ENCODE measurements around the gene SIRT1. TPM values are rescaled to one million over a fixed set of nuclear protein-coding genes. Genes with fewer than 3 reads are reported as not detected.
"Not testable (repeated sequence)": the region's sequence is repeated elsewhere in the genome, so short reads cannot be mapped to it uniquely, and the experiment has no call there.

The SIRT1 gene
- total RNA-seq, 1 donor from 2014 or later = 17.2 TPM

DNA sequence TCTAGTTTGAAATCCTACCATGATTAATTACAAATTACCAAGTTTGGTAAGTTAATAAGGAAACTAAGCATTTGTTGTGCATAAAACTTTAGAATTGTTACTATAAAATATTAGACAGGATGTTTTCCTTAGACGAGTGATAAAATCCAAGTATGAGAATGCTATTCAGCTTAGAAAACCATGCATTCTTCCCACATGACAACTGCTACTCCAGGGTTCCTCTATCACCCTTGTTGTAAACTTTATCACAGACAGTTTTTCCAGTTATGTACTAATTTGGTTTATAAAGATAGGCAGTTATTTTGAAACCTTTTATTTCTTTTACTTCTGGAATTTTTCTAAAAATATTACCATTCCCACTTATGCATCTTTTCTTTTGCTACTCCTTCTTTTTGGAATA, 52.0 kb downstream of the SIRT1 start:
- Histone ChIP-seq H3K9ac (ENCODE audit: low read depth in 1 of 3, low read length in 3 of 3) (no peak overlapping the region), H3K27me3 (ENCODE audit: control insufficient read depth in 3 of 3, insufficient read depth in 3 of 3, low read length in 3 of 3) (no peaks in the 10 kb centered on the region), H3K4me1 (ENCODE audit: control insufficient read depth in 3 of 3, insufficient read depth in 3 of 3, low read length in 3 of 3) (no peaks in the 10 kb centered on the region), H3K4me3 (ENCODE audit: low read length in 3 of 3) (no peak overlapping the region), H3K36me3 (ENCODE audit: control insufficient read depth in 3 of 3, insufficient read depth in 3 of 3, low read length in 3 of 3) (peaks cover 11 to 15% (median 15%) of the 10 kb centered on the region in 3 donors), H3K9me3 (ENCODE audit: control insufficient read depth in 3 of 3, low read length in 3 of 3) (no peaks in the 10 kb centered on the region), H3K27ac (ENCODE audit: low read depth, low read length) (no peak overlapping the region)

DNA sequence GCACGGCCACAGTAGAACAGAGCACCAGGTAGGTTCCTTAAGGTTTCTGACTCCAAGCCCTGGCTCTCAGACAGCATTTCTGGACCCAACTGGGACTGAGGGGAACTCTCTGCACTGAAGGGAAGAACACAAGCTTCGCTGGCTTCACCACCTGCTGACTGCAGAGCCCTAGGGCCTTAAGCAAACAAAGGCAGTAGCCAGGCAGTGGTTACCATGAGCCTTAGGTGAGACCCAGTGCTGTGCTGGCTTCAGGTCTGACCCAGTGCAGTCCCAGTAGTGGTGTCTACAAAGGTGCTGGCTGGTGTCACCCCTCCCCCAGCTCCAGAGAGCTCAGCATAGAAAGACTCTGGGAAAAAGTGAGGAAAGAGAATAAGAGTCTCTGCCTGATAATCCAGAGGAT, 59.5 kb downstream of the SIRT1 start:
- H3K4me3 ChIP-seq (ENCODE audit: low read length in 3 of 3) = no peak overlapping the region
- peaks cover 5 to 18% (median 8%) of the 10 kb centered on the region in 3 donors for H3K36me3 ChIP-seq (ENCODE audit: control insufficient read depth in 3 of 3, insufficient read depth in 3 of 3, low read length in 3 of 3)
- H3K27ac ChIP-seq (ENCODE audit: low read depth, low read length) = no peak overlapping the region
- H3K27me3 ChIP-seq (ENCODE audit: control insufficient read depth in 3 of 3, insufficient read depth in 3 of 3, low read length in 3 of 3) = no peaks in the 10 kb centered on the region
- no peaks in the 10 kb centered on the region for H3K4me1 ChIP-seq (ENCODE audit: control insufficient read depth in 3 of 3, insufficient read depth in 3 of 3, low read length in 3 of 3)
- no peak overlapping the region for H3K9ac ChIP-seq (ENCODE audit: low read depth in 1 of 3, low read length in 3 of 3)
- no peaks in the 10 kb centered on the region for H3K9me3 ChIP-seq (ENCODE audit: control insufficient read depth in 3 of 3, low read length in 3 of 3)

DNA sequence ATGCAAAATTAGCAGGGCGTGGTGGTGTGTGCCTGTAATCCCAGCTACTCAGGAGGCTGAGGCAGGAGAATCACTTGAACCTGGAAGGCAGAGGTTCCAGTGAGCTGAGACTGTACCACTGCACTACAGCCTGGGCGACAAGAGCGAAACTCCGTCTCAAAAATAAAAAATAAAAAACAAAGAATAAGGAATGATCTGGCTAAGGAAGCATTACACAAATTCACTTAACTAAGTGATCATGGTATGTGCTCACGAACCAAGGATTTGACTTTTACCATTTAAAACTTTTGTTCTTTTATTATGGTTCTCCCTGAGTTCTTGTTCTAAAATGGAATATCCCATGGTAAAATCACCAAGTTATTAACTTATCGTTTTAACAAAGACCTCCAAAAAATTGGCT, 71.2 kb downstream of the SIRT1 start:
- Histone ChIP-seq H3K4me1 (ENCODE audit: control insufficient read depth in 3 of 3, insufficient read depth in 3 of 3, low read length in 3 of 3) (no peaks in the 10 kb centered on the region), H3K27me3 (ENCODE audit: control insufficient read depth in 3 of 3, insufficient read depth in 3 of 3, low read length in 3 of 3) (no peaks in the 10 kb centered on the region), H3K9ac (ENCODE audit: low read depth in 1 of 3, low read length in 3 of 3) (no peak overlapping the region), H3K27ac (ENCODE audit: low read depth, low read length) (no peak overlapping the region), H3K4me3 (ENCODE audit: low read length in 3 of 3) (no peak overlapping the region), H3K36me3 (ENCODE audit: control insufficient read depth in 3 of 3, insufficient read depth in 3 of 3, low read length in 3 of 3) (peaks cover 0 to 16% (median 5%) of the 10 kb centered on the region in 3 donors), H3K9me3 (ENCODE audit: control insufficient read depth in 3 of 3, low read length in 3 of 3) (no peaks in the 10 kb centered on the region)

DNA sequence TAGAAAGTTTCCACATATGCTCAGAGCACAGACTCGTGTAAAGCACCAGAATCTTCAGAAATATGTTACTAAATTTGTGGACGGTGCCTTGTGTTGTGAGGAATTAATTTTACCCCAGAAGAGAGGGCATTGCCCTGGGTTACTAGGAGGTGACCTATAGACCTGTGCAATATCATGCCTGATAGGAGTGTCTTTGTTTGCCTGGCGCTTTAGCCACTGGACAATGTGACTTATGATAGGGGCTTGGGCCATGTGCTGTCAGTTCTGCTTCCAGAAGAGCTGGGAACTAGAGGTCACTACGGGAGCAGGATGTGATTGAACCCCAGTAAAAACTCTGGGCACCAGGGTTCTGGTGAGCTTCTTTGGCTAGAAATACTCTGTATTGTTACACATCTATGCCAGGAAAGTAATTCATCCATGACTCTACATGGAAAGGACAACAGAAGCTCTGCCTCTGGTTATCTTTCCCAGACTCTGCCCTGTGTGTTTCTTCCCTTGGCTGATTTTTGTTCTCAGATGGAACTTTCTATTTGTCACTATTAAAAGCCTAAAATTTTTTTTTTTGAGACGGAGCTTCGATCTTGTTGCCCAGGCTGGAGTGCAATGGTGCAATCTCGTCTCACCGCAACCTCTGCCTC, 75.5 kb downstream of the SIRT1 start:
- H3K36me3 ChIP-seq (ENCODE audit: control insufficient read depth in 3 of 3, insufficient read depth in 3 of 3, low read length in 3 of 3) = peaks cover 0 to 7% (median 0%) of the 10 kb centered on the region in 3 donors
- H3K4me1 ChIP-seq (ENCODE audit: control insufficient read depth in 3 of 3, insufficient read depth in 3 of 3, low read length in 3 of 3) = no peaks in the 10 kb centered on the region
- no peak overlapping the region for H3K4me3 ChIP-seq (ENCODE audit: low read length in 3 of 3)
- no peaks in the 10 kb centered on the region for H3K9me3 ChIP-seq (ENCODE audit: control insufficient read depth in 3 of 3, low read length in 3 of 3)
- H3K27ac ChIP-seq (ENCODE audit: low read depth, low read length) = no peak overlapping the region
- no peaks in the 10 kb centered on the region for H3K27me3 ChIP-seq (ENCODE audit: control insufficient read depth in 3 of 3, insufficient read depth in 3 of 3, low read length in 3 of 3)
- H3K9ac ChIP-seq (ENCODE audit: low read depth in 1 of 3, low read length in 3 of 3) = no peak overlapping the region

DNA sequence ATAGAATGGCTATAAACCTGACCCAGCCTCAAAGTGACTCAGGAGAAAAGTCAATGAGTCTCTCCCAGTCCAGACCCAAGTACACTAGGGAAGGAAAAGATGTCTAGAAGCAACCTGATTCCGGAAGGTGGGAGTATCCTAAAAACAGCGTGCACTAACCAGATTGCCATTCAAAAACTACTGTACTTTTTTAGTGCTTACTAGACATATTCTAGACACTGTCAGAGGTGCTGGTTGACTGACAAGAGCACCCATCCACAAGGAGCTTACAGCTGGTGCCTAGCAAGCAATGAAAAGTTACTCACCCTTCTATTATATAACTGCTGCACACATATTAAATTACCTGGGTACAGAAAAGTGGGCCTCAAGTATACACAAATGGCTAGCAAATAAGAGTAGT, 81.0 kb downstream of the SIRT1 start:
- no peak overlapping the region for H3K9ac ChIP-seq (ENCODE audit: low read depth in 1 of 3, low read length in 3 of 3)
- no peak overlapping the region for H3K27ac ChIP-seq (ENCODE audit: low read depth, low read length)
- no peak overlapping the region for H3K4me3 ChIP-seq (ENCODE audit: low read length in 3 of 3)
- peaks cover 0 to 8% (median 0%) of the 10 kb centered on the region in 3 donors for H3K4me1 ChIP-seq (ENCODE audit: control insufficient read depth in 3 of 3, insufficient read depth in 3 of 3, low read length in 3 of 3)
- H3K36me3 ChIP-seq (ENCODE audit: control insufficient read depth in 3 of 3, insufficient read depth in 3 of 3, low read length in 3 of 3) = peaks cover 0 to 11% (median 10%) of the 10 kb centered on the region in 3 donors
- H3K27me3 ChIP-seq (ENCODE audit: control insufficient read depth in 3 of 3, insufficient read depth in 3 of 3, low read length in 3 of 3) = no peaks in the 10 kb centered on the region
- H3K9me3 ChIP-seq (ENCODE audit: control insufficient read depth in 3 of 3, low read length in 3 of 3) = no peaks in the 10 kb centered on the region

DNA sequence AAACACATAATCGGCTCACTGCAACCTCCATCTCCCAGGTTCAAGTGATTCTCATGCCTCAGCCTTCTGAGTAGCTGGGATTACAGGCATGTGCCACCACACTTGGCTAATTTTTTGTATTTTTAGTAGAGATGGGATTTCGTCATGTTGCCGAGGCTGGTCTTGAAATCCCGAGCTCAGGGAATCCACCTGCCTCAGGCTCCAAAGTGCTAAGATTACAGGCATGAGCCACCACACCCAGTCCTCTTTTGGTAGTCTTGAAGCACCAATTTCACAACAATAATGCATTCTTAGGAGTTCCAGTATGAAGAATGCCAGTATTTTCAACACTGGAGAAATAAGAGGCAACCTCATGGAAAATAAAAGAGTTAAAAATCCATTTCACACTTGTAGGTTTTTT, 81.6 kb downstream of the SIRT1 start:
- not testable (repeated sequence) for H3K9ac ChIP-seq (ENCODE audit: low read depth in 1 of 3, low read length in 3 of 3); H3K4me3 ChIP-seq (ENCODE audit: low read length in 3 of 3); H3K27ac ChIP-seq (ENCODE audit: low read depth, low read length); H3K4me1 ChIP-seq (ENCODE audit: control insufficient read depth in 3 of 3, insufficient read depth in 3 of 3, low read length in 3 of 3); H3K27me3 ChIP-seq (ENCODE audit: control insufficient read depth in 3 of 3, insufficient read depth in 3 of 3, low read length in 3 of 3); H3K9me3 ChIP-seq (ENCODE audit: control insufficient read depth in 3 of 3, low read length in 3 of 3)
- H3K36me3 ChIP-seq (ENCODE audit: control insufficient read depth in 3 of 3, insufficient read depth in 3 of 3, low read length in 3 of 3) = peaks cover 0 to 10% (median 9%) of the 10 kb centered on the region in 3 donors

Small RNA genes lying within 50 kb of the gene (small RNA-seq; reads per million reads assigned to genes)
- gene RNU6-523P = not detected

Other genes starting within 250 kb of the SIRT1 start
- 24.0 TPM for gene CTNNA3, start 188.5 kb upstream of the SIRT1 start, total RNA-seq
- 3.1 TPM for gene DNAJC12, start 46.5 kb upstream of the SIRT1 start, total RNA-seq
- gene HERC4, start 190.6 kb downstream of the SIRT1 start, total RNA-seq = 64.7 TPM
- 57.4 TPM for gene MYPN, start 224.8 kb downstream of the SIRT1 start, total RNA-seq

Data from skeletal muscle tissue (tissue), 5 donors.